NCI-H146 (cell line): Measurements from ENCODE around the gene C9.
"Not testable (repeated sequence)": the region's sequence is repeated elsewhere in the genome, so short reads cannot be mapped to it uniquely, and the experiment has no call there.

Source experiments
- DNase-seq: peaks from one replicate; lab custom pipeline; 2025; lab: John Stamatoyannopoulos, UW

The C9 gene

DNA sequence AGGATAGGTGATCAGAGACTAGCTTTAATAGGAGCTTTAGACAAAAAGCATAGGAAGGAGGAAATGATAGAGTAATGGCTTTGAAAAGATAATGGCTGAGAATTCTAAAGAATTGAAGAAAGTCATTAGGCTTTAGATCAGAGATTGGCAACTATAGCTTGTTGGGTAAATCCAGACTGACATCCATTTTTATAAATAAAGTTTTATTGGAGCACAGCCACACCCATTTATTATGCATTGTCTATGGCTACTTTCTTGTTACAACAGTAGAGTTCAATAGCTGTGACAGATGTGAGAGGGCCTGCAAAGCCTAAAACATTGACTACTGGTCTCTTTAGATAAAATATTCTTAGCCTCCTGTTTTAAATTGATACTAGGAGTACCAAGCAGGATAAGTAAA lies 104.2 kb downstream of the C9 start:
- no peak for DNase-seq

DNA sequence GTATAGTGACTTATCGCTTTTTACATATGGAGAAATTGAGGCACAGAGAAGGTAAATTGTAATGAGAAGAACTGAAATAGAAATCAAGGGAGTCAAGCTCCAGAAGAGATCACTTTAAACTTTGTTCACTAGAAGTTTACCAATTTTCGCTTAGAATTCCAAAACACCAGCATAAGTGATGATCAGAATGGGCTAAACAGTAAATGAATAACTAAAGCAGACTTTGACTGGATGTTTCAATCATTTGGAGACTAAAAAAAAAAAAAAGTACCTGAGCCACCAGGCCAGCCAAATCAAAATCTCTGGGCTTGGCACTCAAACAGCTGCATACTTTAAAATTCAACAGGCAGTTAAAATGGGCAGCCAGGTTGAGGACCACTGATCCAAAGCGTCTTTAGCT lies 106.7 kb downstream of the C9 start:
- DNase-seq, result no peak

DNA sequence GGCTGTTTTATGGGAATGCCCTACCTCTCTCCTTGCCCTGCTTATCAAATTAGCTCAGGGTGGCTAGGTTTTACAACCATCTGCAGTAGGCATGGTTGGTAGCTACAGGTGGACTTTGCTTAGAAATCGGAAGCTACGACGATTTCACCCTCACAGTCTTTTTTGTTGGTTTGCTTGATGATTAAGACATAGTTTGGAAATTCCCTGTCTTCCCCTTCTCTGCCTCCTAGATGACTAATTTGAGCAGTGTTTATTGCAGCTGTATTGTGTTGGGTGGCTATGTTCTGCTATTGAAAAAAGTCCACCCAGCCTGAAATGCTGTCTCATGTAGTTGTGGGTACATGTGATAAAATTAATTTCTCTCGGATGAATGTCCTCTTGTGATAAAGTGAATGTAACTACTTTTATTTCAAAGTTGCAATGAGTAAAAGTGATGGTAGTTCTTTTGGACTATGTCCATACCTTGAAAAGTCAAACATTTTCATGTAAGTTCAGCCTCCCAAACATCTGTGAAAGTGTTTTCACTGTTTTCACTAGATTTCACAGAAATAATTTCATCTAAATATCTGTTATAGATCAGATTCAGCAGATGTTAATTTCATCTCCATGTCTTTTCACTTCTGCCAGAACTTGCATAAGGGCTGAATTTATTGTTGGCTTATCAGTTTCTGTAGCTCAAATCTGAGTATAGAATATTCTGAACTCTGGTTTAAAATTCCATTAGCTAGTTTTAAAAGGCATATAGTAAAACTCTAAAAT lies 107.6 kb downstream of the C9 start:
- no peak for DNase-seq

DNA sequence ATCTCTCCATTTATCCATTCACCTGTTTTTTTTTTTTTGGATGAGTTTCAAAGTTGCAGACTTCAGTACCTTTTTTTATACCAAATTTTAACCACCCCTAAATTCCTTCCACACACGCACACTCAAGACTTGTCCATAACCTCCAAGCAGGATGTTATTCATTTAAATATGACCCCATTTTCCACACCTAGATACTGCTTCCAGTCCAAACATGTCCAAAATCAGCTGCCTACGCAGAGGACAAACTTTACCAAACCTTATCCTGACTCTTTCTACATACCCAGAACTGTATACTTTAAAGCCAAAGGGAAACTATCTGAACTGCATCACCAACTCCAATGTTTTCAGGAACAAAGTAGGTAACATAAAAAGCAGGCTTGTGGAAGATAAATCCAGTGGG lies 108.9 kb downstream of the C9 start:
- DNase-seq, result no peak

DNA sequence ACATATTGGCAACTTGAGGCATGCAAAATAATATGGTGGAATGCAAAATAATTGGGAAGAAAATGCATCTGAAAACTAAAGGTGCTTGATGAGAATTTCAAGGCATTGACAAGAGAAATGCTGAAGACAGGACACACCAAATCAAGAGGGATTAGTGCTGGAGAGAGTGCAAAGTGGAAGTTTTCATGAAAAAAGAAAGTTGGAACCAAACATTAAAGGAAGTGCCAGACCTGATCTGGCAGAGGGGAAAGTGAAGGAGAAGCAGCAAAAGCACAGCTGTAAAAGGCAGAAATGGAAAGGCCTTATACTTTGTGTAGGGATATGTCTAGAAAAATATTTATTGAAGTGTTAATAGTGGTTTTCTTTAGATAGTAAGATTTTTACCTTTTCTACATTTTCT lies 109.6 kb downstream of the C9 start:
- DNase-seq, result no peak

DNA sequence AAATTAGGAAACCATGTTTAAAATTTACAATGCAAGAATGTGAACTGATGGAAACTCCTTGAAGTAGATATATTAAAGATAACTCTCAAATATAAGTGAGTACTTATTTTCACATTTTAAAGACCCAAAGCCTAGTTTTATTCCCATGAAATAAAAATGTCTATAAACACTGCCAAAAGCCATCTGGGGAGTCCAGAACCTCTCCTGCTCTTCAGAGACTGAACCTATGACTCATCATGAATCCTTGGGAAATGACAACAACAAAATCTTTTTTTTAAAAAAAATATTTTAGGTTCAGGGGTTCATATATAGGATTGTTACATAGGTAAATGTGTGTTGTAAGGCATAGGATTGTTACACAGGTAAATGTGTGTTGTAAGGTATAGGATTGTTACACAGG lies 111.1 kb downstream of the C9 start:
- DNase-seq, result no peak

DNA sequence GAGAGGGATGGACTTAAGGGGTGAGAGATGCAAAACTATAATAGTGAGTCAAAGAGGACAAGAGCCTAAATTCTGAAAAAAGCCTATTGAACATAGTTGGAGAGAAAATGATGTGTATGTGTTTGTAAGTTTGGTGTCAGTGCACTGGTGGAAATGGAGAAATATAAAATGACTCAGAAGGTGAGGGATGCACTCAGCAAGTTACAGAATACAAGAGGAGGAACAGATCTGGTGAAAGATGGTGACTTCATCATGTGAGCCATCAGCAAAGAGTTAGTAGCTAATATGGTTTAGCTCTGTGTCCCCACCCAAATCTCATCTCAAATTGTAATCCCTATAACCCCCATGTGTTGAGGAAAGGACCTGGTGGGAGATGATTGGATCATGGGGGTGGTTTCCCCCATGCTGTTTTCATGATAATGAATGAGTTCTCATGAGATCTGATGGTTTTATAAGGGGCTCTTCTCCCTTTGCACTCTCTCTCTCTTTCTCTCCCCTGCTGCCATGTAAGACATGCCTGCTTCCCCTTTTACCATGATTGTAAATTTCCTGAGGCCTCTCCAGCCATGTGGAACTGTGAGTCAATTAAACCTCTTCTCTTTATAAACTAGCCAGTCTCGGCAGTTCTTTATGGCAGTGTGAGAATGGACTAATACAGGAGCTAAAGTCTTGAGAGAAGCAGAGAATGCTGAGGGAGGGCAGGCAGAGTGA lies 114.6 kb downstream of the C9 start:
- no peak for DNase-seq

DNA sequence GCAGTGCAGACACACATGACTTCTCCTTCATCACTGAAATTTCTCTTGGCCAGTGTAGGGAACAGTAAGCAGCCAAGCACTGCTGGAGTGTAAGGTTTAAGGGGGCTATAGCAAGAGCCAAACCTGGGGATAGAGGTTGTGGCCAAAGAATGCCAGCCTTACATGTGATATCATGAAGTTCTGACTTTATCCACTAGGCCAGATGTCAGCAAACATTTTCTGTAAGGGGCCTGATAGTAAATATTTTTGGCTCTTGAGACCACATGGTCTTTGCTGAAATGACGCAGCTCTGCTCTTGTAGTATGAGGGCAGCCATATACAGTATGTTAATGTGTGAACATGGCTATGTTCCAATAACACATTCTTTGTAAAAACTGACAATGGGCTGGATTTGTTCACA lies 115.2 kb downstream of the C9 start:
- no peak for DNase-seq

DNA sequence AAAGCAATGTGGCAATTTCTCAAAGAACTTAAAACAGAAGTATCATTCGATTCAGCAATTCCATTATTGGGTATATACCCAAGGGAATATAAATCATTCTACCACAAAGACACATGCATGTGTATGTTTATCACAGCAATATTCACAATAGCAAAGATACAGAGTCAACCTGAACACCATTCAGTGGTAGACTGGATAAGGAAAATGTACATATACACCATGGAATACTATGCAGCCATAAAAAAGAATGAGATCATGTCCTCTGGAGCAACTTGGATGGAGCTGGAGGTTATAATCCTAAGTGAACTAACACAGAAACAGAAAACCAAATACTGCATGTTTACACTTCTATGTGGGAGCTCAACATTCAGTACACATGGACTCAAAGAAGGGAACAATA lies 123.5 kb downstream of the C9 start:
- DNase-seq, result no peak

DNA sequence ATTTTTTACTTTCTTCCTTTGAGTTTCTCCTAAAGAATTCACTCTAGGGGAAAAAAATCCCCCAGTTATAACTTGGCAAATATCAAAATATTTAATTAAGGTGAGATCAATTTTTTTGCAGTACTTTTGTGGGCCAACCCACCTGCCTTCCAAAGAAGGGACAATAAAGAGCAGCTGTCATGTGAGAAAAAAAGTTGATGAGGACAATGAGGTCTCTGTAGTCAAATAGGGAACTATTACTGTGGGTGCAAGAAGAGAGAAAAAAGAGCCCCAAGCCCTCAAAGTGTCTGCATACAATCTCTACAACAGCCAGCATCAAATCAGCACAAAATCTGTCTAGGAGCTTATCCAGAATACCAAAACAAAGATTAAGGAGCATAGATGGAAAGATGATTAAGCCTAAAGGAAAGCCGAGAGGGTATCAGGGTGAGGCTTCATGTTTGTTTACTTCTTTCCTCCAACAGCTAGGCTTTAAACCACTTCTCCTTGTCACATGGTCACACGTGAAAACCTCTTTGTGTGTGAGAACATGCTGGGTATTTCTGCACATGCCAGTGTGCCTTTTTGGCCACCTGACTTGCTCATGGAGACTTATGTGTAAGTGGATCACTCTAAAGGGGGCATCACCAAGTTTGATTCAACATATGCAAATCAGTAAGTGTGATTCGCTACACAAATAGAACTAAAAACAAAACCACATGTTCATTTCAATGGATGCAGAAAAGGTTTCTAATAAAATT lies 125.8 kb downstream of the C9 start:
- no peak for DNase-seq

DNA sequence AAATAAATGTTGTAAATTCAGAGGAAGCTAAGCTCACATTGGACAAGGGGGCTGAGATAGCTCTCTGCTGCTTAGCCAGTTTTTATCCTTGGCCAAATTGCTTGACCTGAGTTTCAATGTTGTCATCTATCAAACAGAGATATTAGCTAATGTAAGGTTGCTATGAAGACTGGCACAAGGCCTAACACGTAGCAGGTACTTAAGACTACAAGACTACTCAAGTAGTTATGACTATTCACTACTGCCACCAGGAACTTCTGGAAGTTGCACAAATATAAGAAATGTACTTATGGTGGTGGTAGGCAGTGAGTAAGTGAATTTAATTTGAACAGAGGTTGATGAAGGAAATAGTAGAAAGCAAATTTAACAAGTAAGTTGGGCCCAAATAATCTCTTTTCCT lies 127.6 kb downstream of the C9 start:
- DNase-seq, result no peak

DNA sequence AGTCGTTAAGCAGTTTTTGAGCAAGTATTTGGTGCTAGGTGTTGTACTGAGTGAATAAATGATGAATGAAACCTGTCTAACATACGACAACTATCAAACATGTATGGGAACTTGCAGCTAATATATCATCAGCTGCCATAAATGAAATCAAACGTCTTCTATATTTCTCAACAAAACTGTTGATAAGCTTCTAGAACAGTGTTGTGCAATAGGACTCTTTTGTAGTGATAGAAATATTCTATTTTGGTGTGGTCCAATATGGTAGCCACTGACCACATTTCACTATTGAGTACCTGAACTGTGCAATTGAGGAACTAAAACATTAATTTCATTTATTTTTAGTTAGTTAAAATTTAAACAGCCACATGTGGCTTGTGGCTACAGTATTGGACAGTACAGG lies 128.6 kb downstream of the C9 start:
- DNase-seq, result no peak

DNA sequence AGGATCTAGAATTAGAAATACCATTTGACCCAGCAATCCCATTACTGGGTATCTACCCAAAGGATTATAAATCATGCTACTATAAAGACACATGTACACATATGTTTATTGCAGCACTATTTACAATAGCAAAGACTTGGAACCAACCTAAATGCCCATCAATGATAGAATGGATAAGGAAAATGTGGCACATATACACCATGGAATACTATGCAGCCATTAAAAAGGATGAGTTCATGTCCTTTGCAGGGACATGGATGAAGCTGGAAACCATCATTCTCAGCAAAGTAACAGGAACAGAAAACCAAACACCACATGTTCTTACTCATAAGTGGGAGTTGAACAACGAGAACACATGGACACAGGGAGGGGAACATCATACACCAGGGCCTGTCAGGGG lies 129.8 kb downstream of the C9 start:
- DNase-seq, result not testable (repeated sequence)
